ENCODE measurements around the gene OR13H1.
"Not testable (repeated sequence)": the region's sequence is repeated elsewhere in the genome, so short reads cannot be mapped to it uniquely, and the experiment has no call there.

Gene OR13H1

GRCh38 chrX:131572372-131573014 lies 28.6 kb downstream of the OR13H1 start:
- Histone ChIP-seq H3K27me3 (ENCODE audit: control insufficient read depth, insufficient read depth, low read length) (no peaks in the 10 kb centered on the region), H3K9ac (ENCODE audit: low read depth, low read length) (no peak overlapping the region), H3K9me3 (ENCODE audit: control insufficient read depth, insufficient read depth, low read length) (no peaks in the 10 kb centered on the region), H3K36me3 (ENCODE audit: control insufficient read depth, insufficient read depth, low read length) (no peaks in the 10 kb centered on the region), H3K4me3 (ENCODE audit: low read depth, low read length) (no peak overlapping the region), H3K4me1 (ENCODE audit: control insufficient read depth, insufficient read depth, low read length) (peaks cover 23% of the 10 kb centered on the region), H3K27ac (ENCODE audit: low read depth, low read length) (no peak overlapping the region)

GRCh38 chrX:131577413-131577812 lies 33.5 kb downstream of the OR13H1 start:
- Histone ChIP-seq H3K4me3 (ENCODE audit: low read depth, low read length) (peak overlapping the region; percentile 60), H3K4me1 (ENCODE audit: control insufficient read depth, insufficient read depth, low read length) (peaks cover 25% of the 10 kb centered on the region), H3K36me3 (ENCODE audit: control insufficient read depth, insufficient read depth, low read length) (no peaks in the 10 kb centered on the region), H3K27ac (ENCODE audit: low read depth, low read length) (no peak overlapping the region), H3K9me3 (ENCODE audit: control insufficient read depth, insufficient read depth, low read length) (no peaks in the 10 kb centered on the region), H3K27me3 (ENCODE audit: control insufficient read depth, insufficient read depth, low read length) (no peaks in the 10 kb centered on the region), H3K9ac (ENCODE audit: low read depth, low read length) (no peak overlapping the region; the same call in 1 of the 2 replicates)

DNA sequence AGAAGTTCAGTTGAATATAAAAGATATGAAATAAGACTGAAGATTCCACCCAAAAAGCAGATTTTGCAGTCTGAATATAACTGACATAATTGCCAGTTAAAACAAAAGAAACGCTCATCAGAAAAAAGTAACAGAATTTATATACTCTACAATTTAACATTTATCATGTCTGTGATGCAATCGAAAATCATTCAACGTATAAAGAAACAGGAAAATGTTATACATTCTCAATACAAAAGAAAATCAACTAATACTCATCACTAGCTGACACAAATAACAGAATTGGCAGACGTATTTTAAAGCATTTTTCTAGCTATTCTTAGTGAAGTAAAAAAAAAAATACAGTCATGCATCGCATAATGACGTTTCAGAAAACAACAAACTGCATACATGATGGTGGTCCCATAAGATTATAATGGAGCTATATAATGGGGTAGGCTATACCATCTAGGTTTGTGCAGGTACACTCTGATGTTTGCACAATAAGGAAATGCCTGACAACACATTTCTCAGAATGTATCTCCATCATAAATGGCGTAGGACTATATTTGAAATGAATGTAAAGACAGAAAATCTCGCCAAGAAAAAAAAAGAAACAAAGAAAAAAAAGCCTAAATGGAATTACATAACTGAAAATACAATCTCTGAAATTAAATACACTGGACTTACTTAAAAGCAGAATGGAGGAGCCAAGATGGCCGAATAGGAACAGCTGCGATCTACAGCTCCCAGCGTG lies 34.3 kb downstream of the OR13H1 start:
- Histone ChIP-seq H3K27ac (ENCODE audit: low read depth, low read length) (no peak overlapping the region), H3K4me1 (ENCODE audit: control insufficient read depth, insufficient read depth, low read length) (peaks cover 18% of the 10 kb centered on the region), H3K36me3 (ENCODE audit: control insufficient read depth, insufficient read depth, low read length) (no peaks in the 10 kb centered on the region), H3K9ac (ENCODE audit: low read depth, low read length) (peak overlapping the region; percentile 65; the same call in 1 of the 2 replicates), H3K27me3 (ENCODE audit: control insufficient read depth, insufficient read depth, low read length) (no peaks in the 10 kb centered on the region), H3K4me3 (ENCODE audit: low read depth, low read length) (peak overlapping the region; percentile 60), H3K9me3 (ENCODE audit: control insufficient read depth, insufficient read depth, low read length) (no peaks in the 10 kb centered on the region)

GRCh38 chrX:131578735-131579367 lies 35.0 kb downstream of the OR13H1 start:
- H3K9me3 ChIP-seq (ENCODE audit: control insufficient read depth, insufficient read depth, low read length); H3K36me3 ChIP-seq (ENCODE audit: control insufficient read depth, insufficient read depth, low read length); H3K27me3 ChIP-seq (ENCODE audit: control insufficient read depth, insufficient read depth, low read length); H3K27ac ChIP-seq (ENCODE audit: low read depth, low read length): not testable (repeated sequence)
- Histone ChIP-seq H3K4me3 (ENCODE audit: low read depth, low read length) (peak overlapping the region; percentile 60), H3K4me1 (ENCODE audit: control insufficient read depth, insufficient read depth, low read length) (peaks cover 13% of the 10 kb centered on the region), H3K9ac (ENCODE audit: low read depth, low read length) (peak overlapping the region; percentile 65; the same call in 1 of the 2 replicates)

DNA sequence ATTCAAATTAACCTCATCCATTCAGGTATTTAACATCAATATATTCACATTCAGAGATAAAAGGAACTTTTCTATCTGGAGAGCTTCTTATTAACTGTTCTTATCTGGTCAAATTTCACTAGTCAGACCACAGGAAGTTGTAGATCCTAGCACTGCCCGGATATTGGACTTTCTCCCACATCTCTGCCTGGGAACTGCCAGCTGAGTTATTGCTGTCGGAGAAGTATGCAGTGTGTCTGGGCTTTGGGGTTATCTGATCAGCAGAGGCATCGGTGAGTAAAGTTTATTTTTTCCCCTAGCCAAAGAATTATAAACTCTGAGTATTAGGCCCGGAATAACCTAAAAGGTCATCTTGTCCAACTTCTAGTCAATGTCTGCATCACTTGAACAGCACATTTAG lies 45.1 kb downstream of the OR13H1 start:
- Histone ChIP-seq H3K9ac (ENCODE audit: low read depth, low read length) (no peak overlapping the region), H3K36me3 (ENCODE audit: control insufficient read depth, insufficient read depth, low read length) (no peaks in the 10 kb centered on the region), H3K4me3 (ENCODE audit: low read depth, low read length) (no peak overlapping the region), H3K27me3 (ENCODE audit: control insufficient read depth, insufficient read depth, low read length) (peaks cover 14% of the 10 kb centered on the region; the same call in 1 of the 2 replicates), H3K9me3 (ENCODE audit: control insufficient read depth, insufficient read depth, low read length) (no peaks in the 10 kb centered on the region), H3K4me1 (ENCODE audit: control insufficient read depth, insufficient read depth, low read length) (no peaks in the 10 kb centered on the region), H3K27ac (ENCODE audit: low read depth, low read length) (no peak overlapping the region)

Data from HUES48 (cell line).